Activated B cell treated with CpG ODN at 0.5 μM for 24 hours (primary cell): ENCODE measurements around the gene SUGCT. TPM values are rescaled to one million over a fixed set of nuclear protein-coding genes. Genes with fewer than 3 reads are reported as not detected.

Experiments used
- ATAC-seq: fragments of 200-7000 bp; cut with Tn5 transposase; one replicate; pipeline ENCODE4 v1.10.0; 2021; ENCODE audit warnings: low read depth, mild to moderate bottlenecking, moderate library complexity
- CTCF ChIA-PET: fragments of 350-600 bp; sonication (Branson Sonifier 250); formaldehyde crosslinking; loops from one replicate; lab custom pipeline; 2021; ENCODE audit warnings: antibody characterized with exemption; lab: Charles Lee
- POLR2A ChIA-PET: fragments of 350-600 bp; sonication (Branson Sonifier 250); formaldehyde crosslinking; loops from one replicate; lab custom pipeline; 2021; ENCODE audit warnings: antibody characterized with exemption; lab: Charles Lee
- DNase-seq: peaks from one replicate; pipeline ENCODE4 v3.0.0; 2022
- H3K27ac Mint-ChIP-seq: one replicate; pipeline ENCODE4 v1.8.0; 2020; ENCODE audit warnings: mixed read lengths
- H3K27me3 Mint-ChIP-seq: one replicate; pipeline ENCODE4 v1.8.0; 2021; ENCODE audit warnings: mixed read lengths
- H3K36me3 Mint-ChIP-seq: one replicate; pipeline ENCODE4 v1.8.0; 2021; ENCODE audit warnings: low read depth, mixed read lengths
- H3K4me1 Mint-ChIP-seq: one replicate; pipeline ENCODE4 v1.8.0; 2021; ENCODE audit warnings: mixed read lengths
- H3K4me3 Mint-ChIP-seq: one replicate; pipeline ENCODE4 v1.8.0; 2020; ENCODE audit warnings: mild to moderate bottlenecking, mixed read lengths
- H3K9me3 Mint-ChIP-seq: one replicate; pipeline ENCODE4 v1.8.0; 2020; ENCODE audit warnings: mixed read lengths
- CTCF ChIP-seq: fragments of 200-600 bp; IDR thresholded peaks from one replicate; pipeline ENCODE4 v1.8.0; 2022; ENCODE audit warnings: antibody characterized with exemption, mild to moderate bottlenecking
- intact Hi-C: fragments of 100-400 bp; cut with micrococcal nuclease; formaldehyde crosslinking; loops from one replicate; pipeline ENCODE4 v1.15.1; 2024
- total RNA-seq: library from RNA; stranded (reverse); gene quantifications from 2 replicates; pipeline ENCODE4 v1.2.3, GENCODE V29; 2022

Gene SUGCT
- total RNA-seq, 1 donor from 2014 or later: 1.3 TPM

GRCh38 chr7:40520986-40521738 is 386.4 kb downstream of the SUGCT start:
- intact Hi-C loops: no loop called here
- Mint-ChIP-seq H3K27ac (no peak overlapping the region), H3K4me1 (no peaks in the 10 kb centered on the region), H3K27me3 (no peaks in the 10 kb centered on the region), H3K36me3 (no peaks in the 10 kb centered on the region), H3K4me3 (no peak overlapping the region), H3K9me3 (no peaks in the 10 kb centered on the region)
- ATAC-seq (no peak), DNase-seq (no peak)
- ChIA-PET POLR2A (no interaction called here), CTCF (no interaction called here)
- TF ChIP-seq CTCF: no peak

- DNase-seq (no peak), ATAC-seq (no peak)
- POLR2A ChIA-PET: no interaction called here
- CTCF ChIA-PET: interaction anchor here (1.5 kb wide), 1 partner anchor 12 kb away, joined by 3 read pairs; no protein-coding TSS in a partner anchor
- no peak for TF ChIP-seq CTCF
- Mint-ChIP-seq H3K27ac (no peak overlapping the region), H3K9me3 (no peaks in the 10 kb centered on the region), H3K27me3 (no peaks in the 10 kb centered on the region), H3K4me3 (no peak overlapping the region), H3K4me1 (no peaks in the 10 kb centered on the region), H3K36me3 (no peaks in the 10 kb centered on the region)
- intact Hi-C loops: no loop called here
Measured at GRCh38 chr7:40525764-40526163, 391.0 kb downstream of the SUGCT start.

- no peaks in the 10 kb centered on the region for H3K9me3 Mint-ChIP-seq
- CTCF ChIA-PET: no interaction called here
Measured at GRCh38 chr7:40526951-40527715, 392.3 kb downstream of the SUGCT start.

GRCh38 chr7:40527723-40528122 is 392.9 kb downstream of the SUGCT start:
- Mint-ChIP-seq H3K4me3 (no peak overlapping the region), H3K27ac (no peak overlapping the region), H3K4me1 (no peaks in the 10 kb centered on the region), H3K36me3 (no peaks in the 10 kb centered on the region), H3K27me3 (no peaks in the 10 kb centered on the region), H3K9me3 (no peaks in the 10 kb centered on the region)
- no peak for TF ChIP-seq CTCF
- ATAC-seq (no peak), DNase-seq (no peak)
- POLR2A ChIA-PET: no interaction called here
- CTCF ChIA-PET: no interaction called here
- intact Hi-C loops: no loop called here

More at GRCh38 chr7:40526951-40527715, 392.3 kb downstream of the SUGCT start:
- intact Hi-C loops: no loop called here
- POLR2A ChIA-PET: no interaction called here
- no peaks in the 10 kb centered on the region for H3K4me1 Mint-ChIP-seq
- H3K4me3 Mint-ChIP-seq: no peak overlapping the region
- no peak overlapping the region for H3K27ac Mint-ChIP-seq
- H3K27me3 Mint-ChIP-seq: no peaks in the 10 kb centered on the region
- TF ChIP-seq CTCF: no peak
- DNase-seq: no peak
- no peaks in the 10 kb centered on the region for H3K36me3 Mint-ChIP-seq
- ATAC-seq: no peak

- no peak overlapping the region for H3K27ac Mint-ChIP-seq
Measured at GRCh38 chr7:40530292-40530691, 395.5 kb downstream of the SUGCT start.

More at GRCh38 chr7:40530292-40530691, 395.5 kb downstream of the SUGCT start:
- DNase-seq (no peak), ATAC-seq (no peak)
- Mint-ChIP-seq H3K36me3 (no peaks in the 10 kb centered on the region), H3K4me1 (no peaks in the 10 kb centered on the region), H3K27me3 (no peaks in the 10 kb centered on the region), H3K9me3 (no peaks in the 10 kb centered on the region), H3K4me3 (no peak overlapping the region)
- intact Hi-C loops: no loop called here
- ChIA-PET CTCF (no interaction called here), POLR2A (no interaction called here)
- TF ChIP-seq CTCF: no peak
